SK-N-SH (cell line): ENCODE results near the gene SIGLEC12. TPM values are rescaled to one million over a fixed set of nuclear protein-coding genes. Genes with fewer than 3 reads are reported as not detected.

Source experiments
- CTCF ChIA-PET: fragments of 300-600, 350-600 bp; formaldehyde crosslinking; extraction: SDS; loops from one replicate; lab custom pipeline; 2021; lab: Yijun Ruan, JAX
- POLR2A ChIA-PET: fragments of 350-600 bp; sonication (Branson Sonifier 250); formaldehyde crosslinking; extraction: SDS; loops from one replicate; lab custom pipeline; 2020; ENCODE audit warnings: antibody characterized with exemption, inconsistent platforms; lab: Yijun Ruan, JAX
- DNase-seq: peaks from one replicate; pipeline ENCODE4 v3.0.0; 2012
- H2AFZ ChIP-seq: fragments of 200-600 bp; sonication (generic); 2 replicates; pipeline ENCODE4 v1.8.1; 2016; ENCODE audit warnings: antibody characterized with exemption, mild to moderate bottlenecking, low read depth
- H3F3A ChIP-seq: fragments of 200-600 bp; sonication (generic); replicated peaks from 2 replicates; pipeline ENCODE3; 2016; ENCODE audit warnings: antibody characterized with exemption, mild to moderate bottlenecking; ENCODE audit not compliant: insufficient read depth
- H3K27ac ChIP-seq, 2 experiments: fragments of 200-500 bp in 1 of 2; fragments of 200-600 bp in 1 of 2; sonication (Bioruptor generic) in 1 of 2; sonication (generic), shearing (Covaris generic) in 1 of 2; 2 replicates each; pipeline versions ENCODE4 v1.5.1 to v1.6.1; 2014 to 2016; ENCODE audit warnings: low read depth in 2 of 2, inconsistent platforms in 1 of 2, low read length in 1 of 2, mild to moderate bottlenecking in 1 of 2, mixed read lengths in 1 of 2
- H3K27me3 ChIP-seq: fragments of 200-600 bp; sonication (generic), shearing (Covaris generic); 2 replicates; pipeline ENCODE4 v1.6.1; 2016; ENCODE audit warnings: mixed run types; ENCODE audit not compliant: insufficient read depth
- H3K36me3 ChIP-seq, 2 experiments: fragments of 200-500 bp in 1 of 2; fragments of 200-600 bp in 1 of 2; sonication (Bioruptor generic) in 1 of 2; sonication (generic) in 1 of 2; replicated peaks in 1 of 2; 2 replicates each; pipeline versions ENCODE3 to v1.5.1; 2014 to 2016; ENCODE audit warnings: low read length in 1 of 2, mild to moderate bottlenecking in 1 of 2; ENCODE audit not compliant: insufficient read depth in 2 of 2, control insufficient read depth in 1 of 2
- H3K4me1 ChIP-seq, 2 experiments: fragments of 200-500 bp in 1 of 2; fragments of 200-600 bp in 1 of 2; sonication (Bioruptor generic) in 1 of 2; sonication (generic), shearing (Covaris generic) in 1 of 2; 2 replicates each; pipeline versions ENCODE4 v1.5.1 to v1.6.1; 2014 to 2016; ENCODE audit warnings: low read depth in 1 of 2, low read length in 1 of 2, mixed run types in 1 of 2; ENCODE audit not compliant: insufficient read depth in 2 of 2, control insufficient read depth in 1 of 2
- H3K4me2 ChIP-seq: fragments of 200-600 bp; sonication (generic), shearing (Covaris generic); 2 replicates; pipeline ENCODE4 v1.6.1; 2017; ENCODE audit warnings: mixed run types
- H3K4me3 ChIP-seq, 2 experiments: fragments of 200-500 bp in 1 of 2; fragments of 200-600 bp in 1 of 2; sonication (Bioruptor generic) in 1 of 2; sonication (generic), shearing (Covaris generic) in 1 of 2; 2 replicates each; pipeline versions ENCODE4 v1.5.1 to v1.8.1; 2014 to 2016; ENCODE audit warnings: low read depth in 2 of 2, inconsistent platforms in 1 of 2, low read length in 1 of 2, mild to moderate bottlenecking in 1 of 2, mixed read lengths in 1 of 2, moderate library complexity in 1 of 2
- H3K79me2 ChIP-seq: fragments of 200-600 bp; sonication (generic); 2 replicates; pipeline ENCODE4 v1.8.1; 2017; ENCODE audit warnings: mild to moderate bottlenecking; ENCODE audit not compliant: insufficient read depth
- H3K9ac ChIP-seq: fragments of 200-600 bp; sonication (generic); 2 replicates; pipeline ENCODE4 v1.6.1; 2017; ENCODE audit warnings: mixed run types
- H3K9me2 ChIP-seq: fragments of 200-600 bp; sonication (generic); 2 replicates; pipeline ENCODE4 v1.6.1; 2017; ENCODE audit warnings: mixed run types
- H3K9me3 ChIP-seq: fragments of 200-600 bp; sonication (generic); 2 replicates; pipeline ENCODE4 v1.6.1; 2017; ENCODE audit warnings: mixed run types, mild to moderate bottlenecking, moderate library complexity
- H4K20me1 ChIP-seq: fragments of 200-600 bp; sonication (generic); 2 replicates; pipeline ENCODE4 v1.6.1; 2017; ENCODE audit warnings: mild to moderate bottlenecking, mixed run types; ENCODE audit not compliant: insufficient read depth
- CHD2 ChIP-seq: fragments of 150-350 bp; IDR thresholded peaks from 2 replicates; pipeline ENCODE4 v1.6.1; 2018; ENCODE audit warnings: low read length; ENCODE audit not compliant: partially characterized antibody
- ELF1 ChIP-seq: IDR thresholded peaks from 2 replicates; pipeline ENCODE4 v1.4.0; 2012
- EP300 ChIP-seq, 2 experiments: IDR thresholded peaks; 2 replicates each; pipeline versions ENCODE4 v1.4.0 to v1.6.1; 2012; ENCODE audit warnings: borderline replicate concordance in 1 of 2, low read depth in 1 of 2, low read length in 1 of 2
- EZH2phosphoT487 ChIP-seq: fragments of 200-600 bp; sonication (generic); IDR thresholded peaks from 2 replicates; pipeline ENCODE4 v1.6.1; 2017; ENCODE audit warnings: low read depth, mixed run types, mild to moderate bottlenecking, antibody characterized with exemption, moderate library complexity, borderline replicate concordance
- FOXM1 ChIP-seq: IDR thresholded peaks from 2 replicates; pipeline ENCODE4 v1.4.0; 2012; ENCODE audit warnings: low read depth, mild to moderate bottlenecking
- GATA2 ChIP-seq: sonication (generic); formaldehyde crosslinking; IDR thresholded peaks from 2 replicates; pipeline ENCODE4 v1.5.0; 2020; ENCODE audit warnings: mild to moderate bottlenecking, missing genetic modification reagents
- MEF2A ChIP-seq: IDR thresholded peaks from 2 replicates; pipeline ENCODE4 v1.4.0; 2012; ENCODE audit warnings: low read depth, borderline replicate concordance
- NFIC ChIP-seq: IDR thresholded peaks from 2 replicates; pipeline ENCODE4 v1.4.0; 2012; ENCODE audit warnings: borderline replicate concordance
- RAD21 ChIP-seq: IDR thresholded peaks from 2 replicates; pipeline ENCODE4 v1.6.1; 2012; ENCODE audit warnings: mild to moderate bottlenecking, low read length
- RCOR1 ChIP-seq: fragments of 150-350 bp; IDR thresholded peaks from 2 replicates; pipeline ENCODE4 v1.6.1; 2017; ENCODE audit warnings: antibody characterized with exemption, low read length
- RFX5 ChIP-seq: IDR thresholded peaks from 2 replicates; pipeline ENCODE4 v1.6.1; 2012; ENCODE audit warnings: mild to moderate bottlenecking, improper control_type of control experiment, low read length
- RXRA ChIP-seq: IDR thresholded peaks from 2 replicates; pipeline ENCODE4 v1.4.0; 2012; ENCODE audit warnings: low read depth, mild to moderate bottlenecking, borderline replicate concordance
- SIN3A ChIP-seq: IDR thresholded peaks from 2 replicates; pipeline ENCODE4 v1.6.1; 2012; ENCODE audit warnings: low read depth, mild to moderate bottlenecking, low read length, moderate library complexity, borderline replicate concordance
- WGBS: methylation state at CpG from one replicate; pipeline ENCODE4 v1.1.6; 2017; ENCODE audit warnings: low lambda C conversion rate; 5-methylcytosine and 5-hydroxymethylcytosine counted together
- polyA plus RNA-seq, 3 experiments: library from polyadenylated mRNA; depleted of rRNA; stranded (reverse); fragments of >200 nt; gene quantifications; 2 replicates each; pipeline ENCODE4 v1.2.3, GENCODE V29; 2012
- TF ChIP-seq, protein P1 (sequence below): IDR thresholded peaks from 2 replicates; pipeline ENCODE4 v1.4.0; 2012; ENCODE audit warnings: low read depth, borderline replicate concordance
- TF ChIP-seq, protein P2 (sequence below): IDR thresholded peaks from 2 replicates; pipeline ENCODE4 v1.6.1; 2012; ENCODE audit warnings: mild to moderate bottlenecking, low read depth, low read length, moderate library complexity
- TF ChIP-seq, protein P3 (sequence below): fragments of 150-350 bp; IDR thresholded peaks from 2 replicates; pipeline ENCODE4 v1.6.1; 2017; ENCODE audit warnings: antibody characterized with exemption, low read length, low read depth, borderline replicate concordance

SIGLEC12 gene
- polyA plus RNA-seq, 1 of the 3 experiments (the other 2 are of a cell fraction): not detected

DNA sequence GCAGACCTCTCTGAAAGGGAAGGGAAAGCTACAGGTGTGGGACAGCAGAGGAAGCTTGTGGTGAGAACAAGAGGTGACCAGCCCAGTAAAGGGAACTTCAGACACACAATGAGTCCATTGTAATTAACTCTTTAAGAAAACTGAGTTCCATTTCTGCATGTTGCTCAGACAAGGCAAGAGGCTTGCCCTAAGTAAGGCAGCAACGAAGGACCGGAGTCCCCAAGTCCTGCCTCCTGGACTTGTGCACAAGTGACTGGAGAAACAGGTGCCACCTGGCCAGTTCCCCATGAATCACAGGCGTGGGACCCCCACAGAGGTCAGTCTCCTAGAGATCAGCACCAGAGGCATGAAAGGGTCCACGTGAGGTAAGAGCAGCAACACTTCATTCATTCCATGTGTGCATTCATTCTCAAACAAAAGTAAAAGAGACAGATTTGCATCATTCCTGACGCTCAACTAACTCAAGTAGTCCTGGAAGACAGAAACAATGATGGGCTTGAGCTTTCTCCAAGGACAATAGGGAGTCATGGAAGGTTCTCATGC is 44.6 kb upstream of the SIGLEC12 start (continued):
- no peak for TF ChIP-seq FOXM1
- TF ChIP-seq EP300 (IDR thresholded peaks at IDR 0.05; ENCODE audit: borderline replicate concordance in 1 of 2, low read depth in 1 of 2, low read length in 1 of 2): no peak
- TF ChIP-seq, protein P1, sequence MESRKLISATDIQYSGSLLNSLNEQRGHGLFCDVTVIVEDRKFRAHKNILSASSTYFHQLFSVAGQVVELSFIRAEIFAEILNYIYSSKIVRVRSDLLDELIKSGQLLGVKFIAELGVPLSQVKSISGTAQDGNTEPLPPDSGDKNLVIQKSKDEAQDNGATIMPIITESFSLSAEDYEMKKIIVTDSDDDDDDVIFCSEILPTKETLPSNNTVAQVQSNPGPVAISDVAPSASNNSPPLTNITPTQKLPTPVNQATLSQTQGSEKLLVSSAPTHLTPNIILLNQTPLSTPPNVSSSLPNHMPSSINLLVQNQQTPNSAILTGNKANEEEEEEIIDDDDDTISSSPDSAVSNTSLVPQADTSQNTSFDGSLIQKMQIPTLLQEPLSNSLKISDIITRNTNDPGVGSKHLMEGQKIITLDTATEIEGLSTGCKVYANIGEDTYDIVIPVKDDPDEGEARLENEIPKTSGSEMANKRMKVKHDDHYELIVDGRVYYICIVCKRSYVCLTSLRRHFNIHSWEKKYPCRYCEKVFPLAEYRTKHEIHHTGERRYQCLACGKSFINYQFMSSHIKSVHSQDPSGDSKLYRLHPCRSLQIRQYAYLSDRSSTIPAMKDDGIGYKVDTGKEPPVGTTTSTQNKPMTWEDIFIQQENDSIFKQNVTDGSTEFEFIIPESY: no peak
- no peak for TF ChIP-seq RXRA
- TF ChIP-seq CHD2: no peak
- no peak for TF ChIP-seq RAD21
- no peak for TF ChIP-seq GATA2 (CRISPR knock-in tag)
- TF ChIP-seq NFIC: no peak
- no peak for TF ChIP-seq EZH2phosphoT487
- TF ChIP-seq, protein P2, sequence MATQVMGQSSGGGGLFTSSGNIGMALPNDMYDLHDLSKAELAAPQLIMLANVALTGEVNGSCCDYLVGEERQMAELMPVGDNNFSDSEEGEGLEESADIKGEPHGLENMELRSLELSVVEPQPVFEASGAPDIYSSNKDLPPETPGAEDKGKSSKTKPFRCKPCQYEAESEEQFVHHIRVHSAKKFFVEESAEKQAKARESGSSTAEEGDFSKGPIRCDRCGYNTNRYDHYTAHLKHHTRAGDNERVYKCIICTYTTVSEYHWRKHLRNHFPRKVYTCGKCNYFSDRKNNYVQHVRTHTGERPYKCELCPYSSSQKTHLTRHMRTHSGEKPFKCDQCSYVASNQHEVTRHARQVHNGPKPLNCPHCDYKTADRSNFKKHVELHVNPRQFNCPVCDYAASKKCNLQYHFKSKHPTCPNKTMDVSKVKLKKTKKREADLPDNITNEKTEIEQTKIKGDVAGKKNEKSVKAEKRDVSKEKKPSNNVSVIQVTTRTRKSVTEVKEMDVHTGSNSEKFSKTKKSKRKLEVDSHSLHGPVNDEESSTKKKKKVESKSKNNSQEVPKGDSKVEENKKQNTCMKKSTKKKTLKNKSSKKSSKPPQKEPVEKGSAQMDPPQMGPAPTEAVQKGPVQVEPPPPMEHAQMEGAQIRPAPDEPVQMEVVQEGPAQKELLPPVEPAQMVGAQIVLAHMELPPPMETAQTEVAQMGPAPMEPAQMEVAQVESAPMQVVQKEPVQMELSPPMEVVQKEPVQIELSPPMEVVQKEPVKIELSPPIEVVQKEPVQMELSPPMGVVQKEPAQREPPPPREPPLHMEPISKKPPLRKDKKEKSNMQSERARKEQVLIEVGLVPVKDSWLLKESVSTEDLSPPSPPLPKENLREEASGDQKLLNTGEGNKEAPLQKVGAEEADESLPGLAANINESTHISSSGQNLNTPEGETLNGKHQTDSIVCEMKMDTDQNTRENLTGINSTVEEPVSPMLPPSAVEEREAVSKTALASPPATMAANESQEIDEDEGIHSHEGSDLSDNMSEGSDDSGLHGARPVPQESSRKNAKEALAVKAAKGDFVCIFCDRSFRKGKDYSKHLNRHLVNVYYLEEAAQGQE: no peak
- TF ChIP-seq, all 33 proteins: peak for 0

DNA sequence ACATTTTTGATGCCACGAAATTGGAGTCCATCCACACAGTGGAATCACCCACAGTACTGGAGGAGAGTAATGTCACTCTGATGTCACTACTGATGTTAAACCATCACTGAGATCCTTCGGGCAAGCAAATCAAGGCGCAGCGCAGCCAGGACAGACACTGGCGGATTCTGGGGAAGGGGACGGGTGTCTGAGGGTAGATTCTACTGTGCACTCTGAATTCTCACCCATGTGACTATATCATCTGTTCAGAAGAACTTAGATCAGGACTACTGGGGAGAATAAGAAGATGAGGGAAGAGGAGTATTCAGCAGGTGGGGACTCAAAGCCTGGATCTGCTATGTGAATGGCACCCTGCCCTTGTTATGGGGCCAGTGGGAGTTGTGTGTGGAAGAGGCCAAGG is 42.4 kb upstream of the SIGLEC12 start:
- Histone ChIP-seq H3K79me2 (no peaks in the 10 kb centered on the region), H3K4me2 (no peak overlapping the region), H2AFZ (no peak overlapping the region), H3K4me1 (no peaks in the 10 kb centered on the region), H3K36me3 (no peaks in the 10 kb centered on the region), H3K4me3 (no peak overlapping the region), H3K9ac (no peak overlapping the region), H3K27me3 (peaks cover 33% of the 10 kb centered on the region; the same call in 1 of the 2 replicates), H4K20me1 (no peaks in the 10 kb centered on the region), H3K9me3 (no peaks in the 10 kb centered on the region), H3K27ac (no peak overlapping the region), H3K9me2 (no peaks in the 10 kb centered on the region), H3F3A (no peaks in the 10 kb centered on the region)
- ChIA-PET CTCF (no interaction called here), POLR2A (no interaction called here)
- no peak for DNase-seq
- WGBS: 15% methylated on average over 6 of the region's 6 CpGs
- TF ChIP-seq GATA2 (CRISPR knock-in tag) (no peak), MEF2A (no peak), RFX5 (no peak), RCOR1 (no peak), SIN3A (no peak), CHD2 (no peak), ELF1 (no peak)
- TF ChIP-seq, protein P3, sequence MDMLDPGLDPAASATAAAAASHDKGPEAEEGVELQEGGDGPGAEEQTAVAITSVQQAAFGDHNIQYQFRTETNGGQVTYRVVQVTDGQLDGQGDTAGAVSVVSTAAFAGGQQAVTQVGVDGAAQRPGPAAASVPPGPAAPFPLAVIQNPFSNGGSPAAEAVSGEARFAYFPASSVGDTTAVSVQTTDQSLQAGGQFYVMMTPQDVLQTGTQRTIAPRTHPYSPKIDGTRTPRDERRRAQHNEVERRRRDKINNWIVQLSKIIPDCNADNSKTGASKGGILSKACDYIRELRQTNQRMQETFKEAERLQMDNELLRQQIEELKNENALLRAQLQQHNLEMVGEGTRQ: no peak
